Endothelial cell of umbilical vein (primary cell): Measurements from ENCODE around the gene ITGA6.

ENCODE experiments used
- CTCF ChIP-seq, 2 donors: IDR thresholded peaks; 1 replicate in 1 of 2; 2 replicates in 1 of 2; pipeline ENCODE4 v1.5.1; 2011; ENCODE audit warnings: low read length in 2 of 2, mild to moderate bottlenecking in 2 of 2, moderate library complexity in 2 of 2, control low read depth in 1 of 2, inconsistent platforms in 1 of 2, low read depth in 1 of 2; ENCODE audit not compliant: insufficient read depth in 1 of 2; ENCODE audit errors: extremely low read depth in 1 of 2
- EZH2 ChIP-seq: IDR thresholded peaks from 2 replicates; pipeline ENCODE4 v1.6.1; 2012; ENCODE audit warnings: borderline replicate concordance, low read depth, mild to moderate bottlenecking, moderate library complexity, low read length, inconsistent platforms; ENCODE audit not compliant: severe bottlenecking
- JUN ChIP-seq: IDR thresholded peaks from 2 replicates; pipeline ENCODE4 v1.6.1; 2011; ENCODE audit warnings: borderline replicate concordance, low read depth; ENCODE audit not compliant: insufficient read length, insufficient read depth
- MAX ChIP-seq: IDR thresholded peaks from 2 replicates; pipeline ENCODE4 v1.6.1; 2011; ENCODE audit not compliant: insufficient read depth, insufficient read length
- MYC ChIP-seq: IDR thresholded peaks from one replicate; pipeline ENCODE4 v1.6.1; 2011; ENCODE audit warnings: mild to moderate bottlenecking, low read depth, low read length
- POLR2A ChIP-seq: IDR thresholded peaks from 2 replicates; pipeline ENCODE4 v1.6.1; 2012; ENCODE audit warnings: low read depth, mild to moderate bottlenecking, control low read depth, low read length
- POLR2AphosphoS5 ChIP-seq: IDR thresholded peaks from 2 replicates; pipeline ENCODE4 v1.6.1; 2012; ENCODE audit warnings: low read depth, mild to moderate bottlenecking, control low read depth, low read length, moderate library complexity; ENCODE audit not compliant: insufficient read depth

GRCh38 chr2:172484706-172485105 lies 57.3 kb downstream of the ITGA6 start:
- TF ChIP-seq CTCF (IDR thresholded peaks at IDR 0.05; ENCODE audit: extremely low read depth in 1 of 2, insufficient read depth in 1 of 2, low read depth in 1 of 2, low read length in 2 of 2), result no peak
- TF ChIP-seq POLR2A, result no peak
- no peak for TF ChIP-seq EZH2
- TF ChIP-seq POLR2AphosphoS5, result no peak
- TF ChIP-seq MAX, result no peak
- TF ChIP-seq MYC, result no peak
- no peak for TF ChIP-seq JUN
